Esophagus muscularis mucosa (tissue), 3 donors: ENCODE data around the gene GDI1.

ENCODE experiments used
- POLR2A ChIP-seq: fragments of 450-650 bp; IDR thresholded peaks from one replicate; pipeline ENCODE4 v1.6.1; 2017; ENCODE audit warnings: antibody characterized with exemption, moderate library complexity, mild to moderate bottlenecking, low read depth
- TF ChIP-seq, protein P1 (sequence below), 3 experiments: fragments of 200-600 bp in 2 of 3; fragments of 450-650 bp in 1 of 3; sonication (generic) in 2 of 3; IDR thresholded peaks; one replicate each; pipeline ENCODE4 v1.5.1; 2017 to 2019; ENCODE audit warnings: antibody characterized with exemption in 3 of 3, mild to moderate bottlenecking in 2 of 3, moderate library complexity in 1 of 3

GRCh38 chrX:154426916-154427770, 9.8 kb upstream of the GDI1 start:
- TF ChIP-seq, protein P1, sequence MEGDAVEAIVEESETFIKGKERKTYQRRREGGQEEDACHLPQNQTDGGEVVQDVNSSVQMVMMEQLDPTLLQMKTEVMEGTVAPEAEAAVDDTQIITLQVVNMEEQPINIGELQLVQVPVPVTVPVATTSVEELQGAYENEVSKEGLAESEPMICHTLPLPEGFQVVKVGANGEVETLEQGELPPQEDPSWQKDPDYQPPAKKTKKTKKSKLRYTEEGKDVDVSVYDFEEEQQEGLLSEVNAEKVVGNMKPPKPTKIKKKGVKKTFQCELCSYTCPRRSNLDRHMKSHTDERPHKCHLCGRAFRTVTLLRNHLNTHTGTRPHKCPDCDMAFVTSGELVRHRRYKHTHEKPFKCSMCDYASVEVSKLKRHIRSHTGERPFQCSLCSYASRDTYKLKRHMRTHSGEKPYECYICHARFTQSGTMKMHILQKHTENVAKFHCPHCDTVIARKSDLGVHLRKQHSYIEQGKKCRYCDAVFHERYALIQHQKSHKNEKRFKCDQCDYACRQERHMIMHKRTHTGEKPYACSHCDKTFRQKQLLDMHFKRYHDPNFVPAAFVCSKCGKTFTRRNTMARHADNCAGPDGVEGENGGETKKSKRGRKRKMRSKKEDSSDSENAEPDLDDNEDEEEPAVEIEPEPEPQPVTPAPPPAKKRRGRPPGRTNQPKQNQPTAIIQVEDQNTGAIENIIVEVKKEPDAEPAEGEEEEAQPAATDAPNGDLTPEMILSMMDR (IDR thresholded peaks at IDR 0.05): no peak
- TF ChIP-seq POLR2A: no peak
